ENCODE measurements around the gene PLEKHS1.

Gene PLEKHS1

GRCh38 chr10:113751181-113751732 is at the start of gene PLEKHS1:
TSS of gene PLEKHS1 (plus strand) at chr10:113751682. CDS start at chr10:113755278, 3,596 bp downstream.
- DNase-seq (ENCODE audit: low spot score), result no peak

- no peak for DNase-seq (ENCODE audit: low spot score)
Observed at GRCh38 chr10:113704637-113705343, 46.7 kb upstream of the PLEKHS1 start.

DNA sequence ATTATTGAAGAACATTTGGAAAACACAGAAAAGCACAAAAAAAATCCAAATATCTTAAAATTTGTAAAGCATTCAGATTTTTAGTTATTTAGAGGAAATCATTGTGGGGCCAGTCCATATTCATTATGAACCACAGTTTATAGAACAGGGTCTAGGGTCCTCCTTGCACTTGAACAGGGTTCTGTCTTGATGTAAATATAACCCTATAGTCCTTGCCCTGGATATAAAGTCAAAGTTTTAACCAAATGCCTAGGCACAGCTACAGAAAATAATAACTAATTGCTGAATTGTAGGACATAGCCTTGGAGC is 46.2 kb upstream of the PLEKHS1 start:
- DNase-seq (ENCODE audit: low spot score), result no peak

DNA sequence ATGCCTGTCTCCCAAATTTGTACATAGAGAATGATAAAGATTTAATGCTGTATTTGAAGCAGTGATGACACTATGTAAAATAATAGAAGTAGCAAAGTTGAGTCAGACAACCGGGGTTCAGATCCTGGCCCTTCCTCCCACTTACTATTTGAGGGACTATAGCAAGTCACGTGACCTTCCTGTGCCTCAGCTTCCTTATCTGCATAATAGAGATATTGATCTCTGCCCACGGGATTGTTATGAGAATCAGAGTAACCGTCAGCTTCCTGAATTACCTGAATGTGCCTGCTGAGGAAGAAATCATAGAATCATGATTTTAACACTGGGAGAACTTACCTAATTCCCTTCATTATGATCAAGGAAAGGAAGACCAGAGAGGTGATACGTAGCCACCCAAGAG is 44.9 kb upstream of the PLEKHS1 start:
- no peak for DNase-seq (ENCODE audit: low spot score)

GRCh38 chr10:113708640-113709039 is 42.8 kb upstream of the PLEKHS1 start:
- DNase-seq (ENCODE audit: low spot score), result no peak

DNA sequence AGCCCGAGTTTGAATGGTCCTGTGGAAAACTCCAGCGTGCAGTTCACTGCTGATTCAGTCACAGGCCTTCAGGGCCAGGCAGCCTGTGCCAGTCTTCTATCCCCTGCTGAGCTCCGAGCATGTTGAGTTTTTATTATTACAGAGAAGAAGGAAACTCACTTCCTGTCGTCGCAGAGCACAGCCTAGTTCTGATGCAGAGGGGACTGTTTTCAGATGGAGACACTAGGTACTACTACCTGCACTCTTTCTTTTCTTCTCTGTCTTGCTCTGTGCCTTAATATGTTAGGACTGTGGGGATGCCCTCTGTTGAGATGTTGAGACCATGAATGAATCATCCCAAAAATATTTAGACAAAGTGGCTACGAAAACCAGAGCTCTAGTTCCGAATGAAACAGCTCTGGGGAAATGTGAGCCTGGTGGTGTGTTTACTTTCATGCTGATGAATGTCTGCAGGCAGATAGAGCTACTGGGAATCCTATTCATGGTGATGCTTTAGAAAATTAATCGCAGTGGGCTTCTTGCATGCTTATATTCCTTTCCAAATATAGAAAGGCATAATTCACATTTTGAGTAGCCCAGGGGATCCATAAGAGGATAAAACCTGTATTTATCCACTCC is 42.2 kb upstream of the PLEKHS1 start:
- no peak for DNase-seq (ENCODE audit: low spot score)

- no peak for DNase-seq (ENCODE audit: low spot score)
Observed at GRCh38 chr10:113711142-113711541, 40.3 kb upstream of the PLEKHS1 start.

DNA sequence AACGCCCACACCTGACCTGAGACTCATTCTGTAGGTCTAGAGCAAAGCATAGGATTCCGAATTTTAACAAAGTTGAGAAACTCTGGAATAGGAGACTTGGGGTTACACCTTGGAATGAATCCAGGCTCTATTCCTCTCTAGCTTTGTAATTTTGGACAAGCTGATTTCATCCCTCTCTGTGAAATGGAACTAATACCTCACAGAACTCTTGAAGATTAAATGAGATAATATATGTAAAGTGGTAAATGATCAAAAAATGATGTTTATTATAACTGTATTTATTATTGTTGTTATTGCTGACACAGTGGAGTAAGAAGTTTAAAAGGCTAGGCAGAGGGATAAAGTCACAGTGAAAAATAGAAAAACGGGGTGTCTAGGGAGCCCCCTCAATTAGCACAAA is 39.5 kb upstream of the PLEKHS1 start:
- no peak for DNase-seq (ENCODE audit: low spot score)

GRCh38 chr10:113712755-113713639 is 38.5 kb upstream of the PLEKHS1 start:
- no peak for DNase-seq (ENCODE audit: low spot score)

DNA sequence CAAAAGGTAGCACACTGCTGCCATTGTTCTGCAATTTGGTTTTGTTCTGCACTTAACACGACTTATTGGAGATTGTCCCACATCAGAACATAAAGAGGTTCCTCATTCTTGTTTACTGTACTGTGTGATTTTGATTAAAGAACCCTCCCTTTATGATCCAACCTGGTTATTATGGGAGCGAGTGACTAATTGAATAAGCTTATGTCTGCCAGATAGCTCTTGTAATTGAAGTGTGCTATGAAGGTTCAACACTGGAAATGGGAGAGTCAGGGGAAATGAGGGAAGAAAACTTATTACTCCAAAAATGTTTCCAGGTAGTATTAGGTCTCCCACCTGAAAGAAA is 37.9 kb upstream of the PLEKHS1 start:
- DNase-seq (ENCODE audit: low spot score), result no peak

DNA sequence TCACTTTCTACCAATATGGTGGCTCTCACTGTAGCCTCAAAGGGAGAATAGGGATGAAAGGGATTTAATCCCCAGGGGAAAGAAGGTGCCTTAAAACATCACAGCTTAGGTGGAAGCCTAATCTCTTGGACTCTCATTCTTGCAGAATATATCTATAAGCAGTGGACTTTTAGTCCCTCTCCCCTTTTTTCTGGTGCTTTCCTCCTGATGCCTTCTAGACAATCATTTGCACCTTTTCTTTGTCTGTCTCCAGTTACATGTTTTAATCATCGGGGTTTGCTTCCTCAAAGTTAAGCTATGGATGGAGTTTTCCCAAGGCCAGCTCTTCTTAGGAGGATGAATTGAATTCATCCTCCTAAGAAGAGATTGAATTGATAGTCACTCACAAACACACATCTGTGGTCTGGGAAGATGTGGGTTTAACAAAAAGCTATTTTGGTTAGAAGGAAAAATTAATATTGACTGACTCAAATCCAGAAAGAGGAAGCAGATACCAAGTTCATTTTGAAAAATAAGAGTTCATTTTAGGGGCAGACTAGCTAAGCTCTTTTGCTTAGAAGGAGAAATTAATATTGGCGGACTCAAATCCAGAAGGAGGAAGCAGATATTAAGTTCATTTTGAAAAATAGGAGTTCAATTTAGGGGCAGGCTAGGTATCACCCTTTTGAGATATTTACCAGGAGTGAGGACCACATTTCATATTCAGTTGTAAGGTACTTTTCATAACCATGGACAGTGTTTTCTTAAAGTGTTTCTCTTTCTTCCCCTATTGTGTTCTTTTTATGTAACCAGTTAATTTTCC is 35.2 kb upstream of the PLEKHS1 start:
- DNase-seq (ENCODE audit: low spot score), result no peak

DNA sequence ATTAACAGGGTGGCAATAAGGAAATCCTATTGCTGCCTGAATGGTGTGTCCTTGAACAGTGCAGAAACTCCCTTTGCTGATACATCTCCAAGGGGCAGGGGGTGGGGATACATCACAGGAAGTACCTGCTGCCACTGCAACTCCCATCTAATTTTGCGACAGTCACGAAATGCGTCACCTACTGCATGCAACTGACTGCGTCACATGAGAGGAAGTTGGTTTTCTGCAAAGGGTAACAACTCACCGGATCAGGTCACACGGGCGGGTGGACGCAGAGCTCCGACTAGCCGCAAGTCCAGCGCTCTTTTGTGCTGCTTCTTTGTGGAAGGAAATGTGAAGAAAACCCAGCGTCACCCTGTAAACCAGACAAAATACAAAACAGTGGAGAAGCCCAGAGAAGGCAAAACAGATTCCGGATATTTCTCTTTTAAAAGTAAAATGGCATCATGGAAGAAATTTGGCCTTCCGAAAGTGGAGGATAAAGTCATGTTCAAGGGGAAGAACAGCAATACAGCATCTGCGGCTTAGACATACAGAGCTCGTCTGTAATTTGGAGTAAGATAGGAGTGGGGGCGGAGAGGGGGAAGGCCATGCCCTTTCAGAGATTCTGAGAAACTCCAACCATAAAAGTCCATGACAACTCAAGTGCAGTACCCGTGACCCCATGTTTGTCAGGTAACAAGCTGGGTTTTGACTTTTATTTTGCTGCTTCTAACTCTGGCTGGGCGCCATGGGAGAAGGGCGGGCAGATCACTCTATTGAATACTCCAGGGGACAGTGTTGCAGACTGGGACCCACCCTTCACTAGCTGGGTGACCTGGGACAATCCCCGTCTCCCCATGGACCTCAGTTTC is 32.3 kb upstream of the PLEKHS1 start:
- no peak for DNase-seq (ENCODE audit: low spot score)

GRCh38 chr10:113720386-113720785 is 31.1 kb upstream of the PLEKHS1 start:
- DNase-seq (ENCODE audit: low spot score), result no peak

GRCh38 chr10:113732160-113732881 is 19.2 kb upstream of the PLEKHS1 start:
- no peak for DNase-seq (ENCODE audit: low spot score)

- no peak for DNase-seq (ENCODE audit: low spot score)
Observed at GRCh38 chr10:113732966-113733365, 18.5 kb upstream of the PLEKHS1 start.

DNA sequence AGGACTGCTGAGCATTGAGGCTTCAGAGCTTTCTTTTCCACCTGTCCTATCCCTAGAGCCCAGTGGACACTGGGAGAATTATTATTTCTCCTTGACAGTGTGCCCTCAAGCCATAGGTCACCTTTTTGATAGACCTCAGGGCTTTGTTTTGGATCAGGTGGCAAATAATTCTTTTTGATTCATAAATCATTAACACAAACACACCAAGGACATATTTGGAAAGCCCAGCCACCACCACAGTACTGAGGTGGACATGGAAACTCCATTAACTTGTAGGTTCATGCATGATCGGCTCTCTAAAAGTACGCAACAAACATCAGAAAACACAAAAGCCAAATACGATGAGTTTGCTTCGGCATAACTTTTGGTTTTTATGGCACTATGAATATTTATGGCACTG is 17.8 kb upstream of the PLEKHS1 start:
- DNase-seq (ENCODE audit: low spot score), result no peak

- DNase-seq (ENCODE audit: low spot score), result no peak
Observed at GRCh38 chr10:113735913-113736312, 15.6 kb upstream of the PLEKHS1 start.

DNA sequence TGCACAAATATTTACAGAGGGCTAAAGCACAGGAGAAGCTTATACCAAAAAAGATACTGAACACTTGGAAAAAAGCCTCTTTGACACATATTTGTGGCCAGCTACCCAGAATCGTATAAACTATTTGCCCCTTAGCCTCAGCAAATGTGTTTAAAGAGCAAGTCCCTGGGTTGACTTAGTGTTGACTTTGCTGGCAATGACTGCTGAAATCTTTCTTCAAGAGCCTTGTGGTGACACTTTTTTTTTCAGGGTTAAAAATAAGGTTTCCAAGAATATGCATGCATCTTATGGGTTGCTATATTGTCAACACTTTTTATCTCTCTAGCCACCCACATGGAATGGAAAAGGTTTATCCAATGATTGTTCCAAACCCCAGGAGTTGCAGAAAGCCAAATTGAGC is 14.9 kb upstream of the PLEKHS1 start:
- no peak for DNase-seq (ENCODE audit: low spot score)

DNA sequence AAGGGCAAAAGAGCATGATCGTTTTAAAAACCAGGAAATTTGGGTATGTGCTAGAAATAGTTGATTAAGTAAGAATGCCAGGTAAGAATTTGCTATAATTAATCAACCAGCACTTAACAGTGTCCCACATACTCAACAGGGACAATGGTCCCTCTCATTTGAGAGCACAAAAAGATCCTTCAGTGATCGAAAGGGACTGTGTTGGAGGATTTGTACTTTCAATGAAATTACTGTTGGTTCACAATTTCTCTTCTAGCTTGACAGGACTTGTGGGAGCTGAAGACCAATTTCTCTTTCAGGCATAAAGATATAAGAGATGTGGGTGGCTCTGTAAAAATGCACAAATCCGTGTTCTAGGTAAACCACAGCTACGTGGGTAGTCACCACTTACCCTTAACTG is 12.5 kb upstream of the PLEKHS1 start:
- DNase-seq (ENCODE audit: low spot score), result no peak

- DNase-seq (ENCODE audit: low spot score), result no peak
Observed at GRCh38 chr10:113739577-113739976, 11.9 kb upstream of the PLEKHS1 start.

Measured in ecto neural progenitor cell (in vitro differentiated cells).